ENCODE data around the gene KIAA1217.
A peak's percentile ranks its signal among the peaks of the same experiment; 100 is the strongest.

The KIAA1217 gene, protein sequence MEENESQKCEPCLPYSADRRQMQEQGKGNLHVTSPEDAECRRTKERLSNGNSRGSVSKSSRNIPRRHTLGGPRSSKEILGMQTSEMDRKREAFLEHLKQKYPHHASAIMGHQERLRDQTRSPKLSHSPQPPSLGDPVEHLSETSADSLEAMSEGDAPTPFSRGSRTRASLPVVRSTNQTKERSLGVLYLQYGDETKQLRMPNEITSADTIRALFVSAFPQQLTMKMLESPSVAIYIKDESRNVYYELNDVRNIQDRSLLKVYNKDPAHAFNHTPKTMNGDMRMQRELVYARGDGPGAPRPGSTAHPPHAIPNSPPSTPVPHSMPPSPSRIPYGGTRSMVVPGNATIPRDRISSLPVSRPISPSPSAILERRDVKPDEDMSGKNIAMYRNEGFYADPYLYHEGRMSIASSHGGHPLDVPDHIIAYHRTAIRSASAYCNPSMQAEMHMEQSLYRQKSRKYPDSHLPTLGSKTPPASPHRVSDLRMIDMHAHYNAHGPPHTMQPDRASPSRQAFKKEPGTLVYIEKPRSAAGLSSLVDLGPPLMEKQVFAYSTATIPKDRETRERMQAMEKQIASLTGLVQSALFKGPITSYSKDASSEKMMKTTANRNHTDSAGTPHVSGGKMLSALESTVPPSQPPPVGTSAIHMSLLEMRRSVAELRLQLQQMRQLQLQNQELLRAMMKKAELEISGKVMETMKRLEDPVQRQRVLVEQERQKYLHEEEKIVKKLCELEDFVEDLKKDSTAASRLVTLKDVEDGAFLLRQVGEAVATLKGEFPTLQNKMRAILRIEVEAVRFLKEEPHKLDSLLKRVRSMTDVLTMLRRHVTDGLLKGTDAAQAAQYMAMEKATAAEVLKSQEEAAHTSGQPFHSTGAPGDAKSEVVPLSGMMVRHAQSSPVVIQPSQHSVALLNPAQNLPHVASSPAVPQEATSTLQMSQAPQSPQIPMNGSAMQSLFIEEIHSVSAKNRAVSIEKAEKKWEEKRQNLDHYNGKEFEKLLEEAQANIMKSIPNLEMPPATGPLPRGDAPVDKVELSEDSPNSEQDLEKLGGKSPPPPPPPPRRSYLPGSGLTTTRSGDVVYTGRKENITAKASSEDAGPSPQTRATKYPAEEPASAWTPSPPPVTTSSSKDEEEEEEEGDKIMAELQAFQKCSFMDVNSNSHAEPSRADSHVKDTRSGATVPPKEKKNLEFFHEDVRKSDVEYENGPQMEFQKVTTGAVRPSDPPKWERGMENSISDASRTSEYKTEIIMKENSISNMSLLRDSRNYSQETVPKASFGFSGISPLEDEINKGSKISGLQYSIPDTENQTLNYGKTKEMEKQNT (N-terminal part only)

DNA sequence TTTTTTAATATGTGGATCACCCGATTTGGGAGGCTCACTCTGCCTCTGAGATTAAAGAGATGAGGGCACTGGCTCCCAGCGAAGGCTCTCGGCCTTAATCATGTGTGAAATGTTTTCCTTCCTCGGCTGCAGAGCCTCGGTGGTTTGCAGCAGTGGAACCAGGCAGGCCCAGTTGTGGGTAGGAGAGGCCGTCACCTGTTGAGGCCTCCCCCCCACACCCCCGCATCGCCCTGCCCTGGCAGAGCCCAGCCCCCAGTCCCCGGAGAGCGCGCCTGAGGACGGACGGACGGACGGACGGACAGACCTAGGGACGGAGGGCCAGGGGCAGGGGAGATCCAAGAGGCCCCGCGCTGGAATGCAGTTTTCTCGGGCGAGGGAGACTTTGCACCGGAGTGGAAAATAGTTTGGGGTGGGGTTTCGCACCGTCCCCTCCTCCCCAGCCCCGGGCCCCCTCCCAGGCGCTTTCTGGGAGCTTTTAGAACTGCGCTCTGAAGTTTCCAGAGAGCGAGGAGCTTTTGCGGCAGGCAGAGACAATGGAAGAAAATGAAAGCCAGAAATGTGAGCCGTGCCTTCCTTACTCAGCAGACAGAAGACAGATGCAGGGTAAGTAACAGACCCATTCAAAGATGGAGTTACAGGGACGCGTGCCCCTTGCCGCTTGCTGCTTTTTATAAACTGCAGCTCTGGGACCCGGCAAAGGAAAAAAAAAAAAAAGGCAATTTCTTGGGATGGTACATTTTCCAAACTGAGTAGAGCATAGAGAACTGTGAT lies at the start of gene KIAA1217:
Gene KIAA1217 (plus strand): TSS at position 478 of the 771 bp plus-strand sequence. CDS start 56 bp downstream, at position 534.
- DNase-seq, result peak; percentile 11

GRCh38 chr10:24162206-24162985 lies 46.5 kb upstream of the KIAA1217 start:
- no peak for DNase-seq

DNA sequence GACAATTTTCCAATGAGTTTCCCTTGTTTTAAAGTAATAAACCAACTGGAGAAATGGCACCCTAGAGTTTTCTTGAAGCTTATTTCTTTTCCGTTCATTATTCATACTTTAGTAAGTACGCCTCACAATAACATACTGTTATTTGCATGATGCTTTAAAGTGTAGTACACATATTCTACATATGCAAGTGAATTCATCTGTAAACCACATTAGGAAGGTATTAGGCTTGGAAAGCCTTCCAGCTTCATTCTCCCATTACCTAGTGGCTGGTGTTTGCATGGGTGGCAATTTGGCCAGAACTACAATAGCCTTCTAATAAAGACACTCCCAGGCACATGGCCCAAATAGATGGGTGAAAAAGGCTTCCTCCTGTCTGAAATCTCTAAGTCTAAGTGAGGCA lies 45.5 kb upstream of the KIAA1217 start:
- no peak for DNase-seq

- no peak for DNase-seq
Measured at GRCh38 chr10:24168258-24169170, 40.4 kb upstream of the KIAA1217 start.

- DNase-seq, result no peak
Measured at GRCh38 chr10:24170199-24170598, 38.7 kb upstream of the KIAA1217 start.

GRCh38 chr10:24172909-24173308 lies 36.0 kb upstream of the KIAA1217 start:
- DNase-seq, result no peak

DNA sequence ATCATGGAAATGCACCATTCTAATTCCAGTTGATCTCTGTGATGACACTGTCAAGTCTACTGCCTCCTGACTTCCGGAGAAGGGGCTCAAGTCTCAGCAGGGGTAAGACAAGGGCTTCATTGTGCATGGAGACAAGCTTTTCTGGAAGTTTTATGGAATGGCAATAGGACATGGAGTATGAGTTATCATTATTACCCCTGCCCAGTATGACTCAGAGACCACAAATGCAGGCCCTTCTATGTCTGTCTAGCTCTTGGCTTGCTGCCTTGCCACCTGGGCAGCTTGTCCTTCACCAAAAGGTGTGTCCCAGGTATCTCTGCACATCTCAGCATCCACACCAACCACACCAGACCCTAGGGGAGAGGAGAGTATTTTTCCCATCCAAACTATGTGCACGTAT lies 34.9 kb upstream of the KIAA1217 start:
- no peak for DNase-seq

GRCh38 chr10:24176658-24177057 lies 32.3 kb upstream of the KIAA1217 start:
- DNase-seq, result no peak

- no peak for DNase-seq
Measured at GRCh38 chr10:24177636-24178035, 31.3 kb upstream of the KIAA1217 start.

DNA sequence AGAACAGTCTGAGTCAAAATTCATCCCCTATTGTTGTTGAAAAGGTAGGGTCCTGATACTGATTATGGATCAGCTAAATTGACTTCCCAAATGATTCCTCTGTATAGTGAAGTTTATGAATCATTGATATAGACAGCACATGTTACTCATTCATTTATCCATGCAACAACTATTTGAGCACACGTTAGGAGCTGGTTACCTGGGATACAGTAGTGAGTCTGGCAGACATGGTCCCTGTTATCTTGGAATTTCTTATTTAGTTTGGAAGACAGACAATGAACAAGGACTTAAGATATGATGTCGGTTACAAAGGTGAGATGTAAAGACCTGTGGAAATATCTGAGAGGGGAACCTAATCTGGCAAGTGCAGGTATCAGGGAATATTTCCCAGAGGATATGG lies 28.0 kb upstream of the KIAA1217 start:
- no peak for DNase-seq

DNA sequence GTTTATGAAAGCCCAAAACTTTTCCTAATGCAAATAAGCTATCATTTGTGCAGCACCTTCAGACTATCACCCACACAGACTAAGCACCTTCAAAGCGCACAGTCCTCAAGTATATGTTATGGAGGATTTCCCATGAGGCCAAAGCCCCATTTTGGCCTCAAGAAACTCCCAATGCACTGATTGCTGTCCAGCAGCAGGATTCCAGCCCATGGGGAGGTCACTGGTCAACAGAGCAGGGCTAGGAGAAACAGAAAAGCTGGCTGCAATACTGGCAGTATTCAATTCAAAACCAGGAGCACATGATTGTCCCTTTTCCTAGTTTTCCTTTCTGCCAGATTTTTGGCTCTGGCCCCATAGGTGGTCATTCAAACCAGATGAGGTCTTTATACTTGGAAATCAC lies 24.5 kb upstream of the KIAA1217 start:
- DNase-seq, result no peak

GRCh38 chr10:24193330-24193729 lies 15.6 kb upstream of the KIAA1217 start:
- DNase-seq, result no peak

- DNase-seq, result no peak
Measured at GRCh38 chr10:24197263-24197662, 11.7 kb upstream of the KIAA1217 start.

GRCh38 chr10:24201503-24202180 lies 7.3 kb upstream of the KIAA1217 start:
- no peak for DNase-seq

DNA sequence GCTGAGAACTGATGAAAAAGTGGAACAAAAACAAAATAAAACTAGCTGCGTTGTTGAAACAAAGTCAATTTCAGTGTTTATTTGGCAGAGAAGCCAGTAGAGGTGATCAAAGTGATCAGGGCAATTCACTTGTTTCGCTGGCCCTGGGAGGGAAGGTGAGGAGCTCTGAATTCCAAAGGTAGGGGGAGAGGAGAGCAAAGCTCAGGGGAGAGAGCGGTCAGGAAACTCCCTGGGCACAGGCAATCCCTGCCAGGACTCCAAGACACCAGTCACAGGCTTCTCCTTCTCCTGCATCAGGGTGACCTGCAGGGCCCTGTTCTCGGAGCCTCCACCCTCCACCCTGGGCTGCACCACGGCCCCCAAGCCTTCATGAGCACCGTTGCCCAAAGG lies 6.8 kb upstream of the KIAA1217 start:
- DNase-seq, result no peak

DNA sequence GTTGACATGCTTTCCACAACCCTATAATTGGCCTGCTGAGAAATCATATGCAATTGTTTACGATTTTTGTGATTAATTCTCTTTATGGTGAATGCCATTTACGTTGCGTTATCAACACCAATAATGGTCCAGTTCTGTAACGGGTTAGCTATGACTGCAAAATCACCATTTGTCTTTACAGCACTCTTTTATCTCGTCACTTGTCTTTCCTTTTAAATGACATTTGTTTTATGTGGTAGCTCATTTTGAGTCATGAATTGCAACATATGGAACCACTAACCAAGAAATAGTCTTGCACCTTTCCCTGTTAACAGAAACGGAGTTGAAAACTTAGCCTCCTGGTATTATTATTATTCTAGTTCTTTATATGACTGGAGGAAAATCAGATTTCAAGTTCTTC lies 3.1 kb upstream of the KIAA1217 start:
- DNase-seq, result peak; percentile 66

GRCh38 chr10:24206334-24206733 lies 2.6 kb upstream of the KIAA1217 start:
- no peak for DNase-seq

- DNase-seq, result no peak
Measured at GRCh38 chr10:24206926-24207325, 2.0 kb upstream of the KIAA1217 start.

GRCh38 chr10:24207341-24207740 lies 1.6 kb upstream of the KIAA1217 start:
- no peak for DNase-seq
